ENCODE data around the gene CEP57L1. TPM values are rescaled to one million over a fixed set of nuclear protein-coding genes. Genes with fewer than 3 reads are reported as not detected.

Gene CEP57L1
- total and polyA plus RNA-seq, 9 donors, result 14.5 to 30.9 (median 17.3) TPM

GRCh38 chr6:109165392-109165974 is 70.2 kb downstream of the CEP57L1 start:
- Histone ChIP-seq H3K4me1 (ENCODE audit: control insufficient read depth, insufficient read depth, low read length) (no peaks in the 10 kb centered on the region), H3K27me3 (ENCODE audit: control insufficient read depth, insufficient read depth, low read length) (no peaks in the 10 kb centered on the region), H3K36me3 (ENCODE audit: control insufficient read depth, insufficient read depth, low read length) (peaks cover 6% of the 10 kb centered on the region), H3K27ac (ENCODE audit: low read length) (peak overlapping the region; percentile 74), H3K4me3 (ENCODE audit: low read length) (no peak overlapping the region), H3K9me3 (replicated peaks; ENCODE audit: control insufficient read depth, low read depth, low read length) (no peaks in the 10 kb centered on the region)
- DNase-seq, result peak; percentile 93
- 19% methylated on average over 1 of the region's 1 CpG for whole genome bisulfite sequencing (ENCODE audit: insufficient coverage)

DNA sequence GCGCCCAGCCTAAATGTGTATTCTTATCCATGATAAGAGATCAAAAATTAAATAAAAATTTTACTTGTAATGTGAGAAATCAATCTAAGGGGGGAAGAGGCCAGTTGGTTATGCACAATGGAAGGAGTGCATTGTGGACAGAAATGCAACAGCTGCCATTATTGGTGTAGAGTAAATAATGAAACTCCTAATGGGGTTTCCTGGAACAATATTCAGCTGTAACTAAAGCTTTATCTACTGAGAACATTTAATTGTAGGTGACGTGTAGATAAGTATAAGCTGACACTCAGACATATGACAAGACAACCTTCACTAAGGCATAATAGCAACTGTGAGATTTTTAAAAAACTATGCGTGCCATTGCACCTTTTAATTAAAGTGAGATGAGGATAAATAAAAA is 71.4 kb downstream of the CEP57L1 start:
- Histone ChIP-seq H3K27ac (ENCODE audit: low read length) (no peak overlapping the region), H3K4me3 (ENCODE audit: low read length) (no peak overlapping the region), H3K9me3 (replicated peaks; ENCODE audit: control insufficient read depth, low read depth, low read length) (no peaks in the 10 kb centered on the region), H3K4me1 (ENCODE audit: control insufficient read depth, insufficient read depth, low read length) (no peaks in the 10 kb centered on the region), H3K36me3 (ENCODE audit: control insufficient read depth, insufficient read depth, low read length) (no peaks in the 10 kb centered on the region), H3K27me3 (ENCODE audit: control insufficient read depth, insufficient read depth, low read length) (no peaks in the 10 kb centered on the region)
- no peak for DNase-seq
- WGBS (ENCODE audit: insufficient coverage), result no CpG with 5 or more reads among the region's 3 CpGs

DNA sequence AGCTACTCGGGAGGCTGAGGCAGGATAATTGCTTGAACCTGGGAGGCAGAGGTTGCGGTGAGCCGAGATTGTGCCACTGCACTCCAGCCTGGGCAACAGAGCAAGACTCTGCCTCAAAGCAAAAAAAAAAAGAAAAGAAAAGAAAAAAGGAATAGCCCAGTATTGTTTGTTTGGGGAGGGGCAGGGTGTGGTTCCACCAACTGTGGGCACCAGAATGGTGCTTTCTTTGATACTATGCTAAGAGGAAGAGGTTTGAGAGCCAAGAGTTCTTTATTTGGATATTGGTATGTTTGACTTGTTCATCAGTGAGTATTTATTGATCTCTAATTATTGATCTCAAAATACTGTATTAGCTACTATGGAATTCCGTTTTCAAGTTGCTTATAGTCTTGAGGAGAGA is 72.3 kb downstream of the CEP57L1 start:
- H3K27ac ChIP-seq (ENCODE audit: low read length), result no peak overlapping the region
- H3K27me3 ChIP-seq (ENCODE audit: control insufficient read depth, insufficient read depth, low read length), result no peaks in the 10 kb centered on the region
- no peaks in the 10 kb centered on the region for H3K9me3 ChIP-seq (replicated peaks; ENCODE audit: control insufficient read depth, low read depth, low read length)
- H3K4me3 ChIP-seq (ENCODE audit: low read length), result no peak overlapping the region
- DNase-seq, result no peak
- no CpG with 5 or more reads among the region's 4 CpGs for WGBS (ENCODE audit: insufficient coverage)
- H3K36me3 ChIP-seq (ENCODE audit: control insufficient read depth, insufficient read depth, low read length), result no peaks in the 10 kb centered on the region
- H3K4me1 ChIP-seq (ENCODE audit: control insufficient read depth, insufficient read depth, low read length), result no peaks in the 10 kb centered on the region

- WGBS (ENCODE audit: insufficient coverage), result no CpG with 5 or more reads among the region's 2 CpGs
- peak; percentile 40 for DNase-seq
- H3K4me3 ChIP-seq (ENCODE audit: low read length), result no peak overlapping the region
- H3K27ac ChIP-seq (ENCODE audit: low read length), result no peak overlapping the region
- H3K4me1 ChIP-seq (ENCODE audit: control insufficient read depth, insufficient read depth, low read length), result no peaks in the 10 kb centered on the region
- H3K36me3 ChIP-seq (ENCODE audit: control insufficient read depth, insufficient read depth, low read length), result no peaks in the 10 kb centered on the region
- no peaks in the 10 kb centered on the region for H3K27me3 ChIP-seq (ENCODE audit: control insufficient read depth, insufficient read depth, low read length)
- no peaks in the 10 kb centered on the region for H3K9me3 ChIP-seq (replicated peaks; ENCODE audit: control insufficient read depth, low read depth, low read length)
Observed at GRCh38 chr6:109170333-109170732, 75.0 kb downstream of the CEP57L1 start.

DNA sequence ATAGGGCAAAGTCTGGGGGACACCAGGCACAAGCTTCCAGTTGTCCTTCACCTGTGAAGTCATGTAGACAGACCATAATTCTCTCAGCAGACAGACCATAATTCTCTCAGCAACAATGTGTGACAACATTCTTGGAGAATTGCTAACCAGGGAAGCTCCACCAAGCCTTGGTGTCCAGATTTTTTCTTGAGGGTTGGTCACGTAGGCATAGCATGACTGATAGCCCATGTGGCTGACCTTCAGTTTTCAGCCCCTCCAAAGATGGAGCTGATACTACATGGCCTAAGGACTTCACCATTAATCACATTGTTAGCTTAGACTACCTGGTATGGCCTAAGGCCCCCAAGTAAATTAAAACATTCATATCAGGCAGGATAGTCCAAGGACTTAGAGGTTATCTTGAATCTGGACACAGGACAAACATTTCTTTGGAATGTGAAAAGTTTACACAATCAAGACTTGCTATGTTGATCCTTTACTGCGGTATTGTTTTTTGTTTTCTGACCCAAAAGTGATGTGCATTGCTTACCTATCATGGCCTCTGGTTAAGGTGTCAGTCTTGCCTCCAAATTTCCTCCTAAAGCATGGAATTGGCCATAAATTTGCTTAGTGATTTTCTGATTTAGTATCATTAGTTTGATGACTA is 76.9 kb downstream of the CEP57L1 start:
- H3K9me3 ChIP-seq (replicated peaks; ENCODE audit: control insufficient read depth, low read depth, low read length), result no peaks in the 10 kb centered on the region
- H3K4me3 ChIP-seq (ENCODE audit: low read length), result no peak overlapping the region
- H3K27me3 ChIP-seq (ENCODE audit: control insufficient read depth, insufficient read depth, low read length), result no peaks in the 10 kb centered on the region
- H3K4me1 ChIP-seq (ENCODE audit: control insufficient read depth, insufficient read depth, low read length), result no peaks in the 10 kb centered on the region
- no peaks in the 10 kb centered on the region for H3K36me3 ChIP-seq (ENCODE audit: control insufficient read depth, insufficient read depth, low read length)
- DNase-seq, result no peak
- WGBS (ENCODE audit: insufficient coverage), result 89% methylated on average over 2 of the region's 2 CpGs
- H3K27ac ChIP-seq (ENCODE audit: low read length), result no peak overlapping the region

GRCh38 chr6:109174916-109175315 is 79.6 kb downstream of the CEP57L1 start:
- Histone ChIP-seq H3K36me3 (ENCODE audit: control insufficient read depth, insufficient read depth, low read length) (no peaks in the 10 kb centered on the region), H3K27me3 (ENCODE audit: control insufficient read depth, insufficient read depth, low read length) (no peaks in the 10 kb centered on the region), H3K9me3 (replicated peaks; ENCODE audit: control insufficient read depth, low read depth, low read length) (no peaks in the 10 kb centered on the region), H3K4me1 (ENCODE audit: control insufficient read depth, insufficient read depth, low read length) (no peaks in the 10 kb centered on the region), H3K27ac (ENCODE audit: low read length) (no peak overlapping the region), H3K4me3 (ENCODE audit: low read length) (no peak overlapping the region)
- WGBS (ENCODE audit: insufficient coverage), result no CpG with 5 or more reads among the region's 2 CpGs
- no peak for DNase-seq

GRCh38 chr6:109178921-109179320 is 83.6 kb downstream of the CEP57L1 start:
- peaks cover 5% of the 10 kb centered on the region for H3K4me1 ChIP-seq (ENCODE audit: control insufficient read depth, insufficient read depth, low read length)
- H3K27me3 ChIP-seq (ENCODE audit: control insufficient read depth, insufficient read depth, low read length), result no peaks in the 10 kb centered on the region
- no peaks in the 10 kb centered on the region for H3K9me3 ChIP-seq (replicated peaks; ENCODE audit: control insufficient read depth, low read depth, low read length)
- no peak for DNase-seq
- no peak overlapping the region for H3K27ac ChIP-seq (ENCODE audit: low read length)
- no CpG with 5 or more reads among the region's 1 CpG for WGBS (ENCODE audit: insufficient coverage)
- H3K4me3 ChIP-seq (ENCODE audit: low read length), result no peak overlapping the region
- no peaks in the 10 kb centered on the region for H3K36me3 ChIP-seq (ENCODE audit: control insufficient read depth, insufficient read depth, low read length)

DNA sequence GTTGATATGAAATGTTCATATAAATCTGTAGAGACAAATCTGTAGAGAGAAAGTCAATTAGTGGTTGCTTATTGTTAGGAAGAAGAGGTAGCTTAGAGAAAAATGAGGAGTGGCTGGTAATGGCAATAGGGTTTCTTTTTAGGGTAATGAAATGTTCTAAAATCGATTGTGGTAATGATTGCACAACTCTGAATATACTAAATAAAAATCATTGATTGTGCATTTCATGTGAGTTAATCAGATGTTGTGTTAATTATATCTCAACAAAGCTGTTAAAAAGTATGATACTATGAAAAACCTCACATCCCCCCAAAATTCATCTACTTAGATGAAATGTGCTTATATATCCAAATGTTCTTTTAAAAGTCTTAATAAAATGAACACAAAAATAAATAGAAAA is 84.2 kb downstream of the CEP57L1 start:
- peaks cover 5% of the 10 kb centered on the region for H3K4me1 ChIP-seq (ENCODE audit: control insufficient read depth, insufficient read depth, low read length)
- H3K36me3 ChIP-seq (ENCODE audit: control insufficient read depth, insufficient read depth, low read length), result no peaks in the 10 kb centered on the region
- no peak overlapping the region for H3K27ac ChIP-seq (ENCODE audit: low read length)
- H3K4me3 ChIP-seq (ENCODE audit: low read length), result no peak overlapping the region
- no peaks in the 10 kb centered on the region for H3K27me3 ChIP-seq (ENCODE audit: control insufficient read depth, insufficient read depth, low read length)
- no peaks in the 10 kb centered on the region for H3K9me3 ChIP-seq (replicated peaks; ENCODE audit: control insufficient read depth, low read depth, low read length)
- no CpG with 5 or more reads among the region's 1 CpG for WGBS (ENCODE audit: insufficient coverage)
- no peak for DNase-seq

DNA sequence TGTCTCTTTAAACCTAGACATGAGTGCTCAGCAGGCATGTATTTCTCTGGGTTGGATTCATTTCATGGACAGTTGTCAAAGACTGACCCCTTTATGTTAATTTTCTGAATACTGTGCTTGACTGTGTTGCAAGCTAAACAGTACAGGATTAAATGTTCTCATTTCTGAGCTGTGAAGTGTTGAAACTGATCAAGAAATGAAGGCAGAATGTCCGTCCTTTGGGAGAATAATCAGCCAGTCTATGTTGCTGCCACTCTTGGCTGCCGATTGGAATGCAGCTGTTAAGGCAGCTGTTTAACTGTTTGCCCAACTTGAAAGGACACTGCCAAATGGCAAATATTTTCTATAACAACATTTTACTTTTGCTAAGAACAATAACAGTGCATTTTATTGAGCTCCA is 87.3 kb downstream of the CEP57L1 start:
- WGBS (ENCODE audit: insufficient coverage), result 4% methylated on average over 2 of the region's 2 CpGs
- Histone ChIP-seq H3K36me3 (ENCODE audit: control insufficient read depth, insufficient read depth, low read length) (no peaks in the 10 kb centered on the region), H3K4me1 (ENCODE audit: control insufficient read depth, insufficient read depth, low read length) (peaks cover 5% of the 10 kb centered on the region), H3K27ac (ENCODE audit: low read length) (peak overlapping the region; percentile 76), H3K9me3 (replicated peaks; ENCODE audit: control insufficient read depth, low read depth, low read length) (no peaks in the 10 kb centered on the region), H3K27me3 (ENCODE audit: control insufficient read depth, insufficient read depth, low read length) (no peaks in the 10 kb centered on the region), H3K4me3 (ENCODE audit: low read length) (no peak overlapping the region)
- peak; percentile 89 for DNase-seq

- Histone ChIP-seq H3K27ac (ENCODE audit: low read length) (peak overlapping the region; percentile 76), H3K36me3 (ENCODE audit: control insufficient read depth, insufficient read depth, low read length) (no peaks in the 10 kb centered on the region), H3K9me3 (replicated peaks; ENCODE audit: control insufficient read depth, low read depth, low read length) (no peaks in the 10 kb centered on the region), H3K4me1 (ENCODE audit: control insufficient read depth, insufficient read depth, low read length) (peaks cover 5% of the 10 kb centered on the region), H3K27me3 (ENCODE audit: control insufficient read depth, insufficient read depth, low read length) (no peaks in the 10 kb centered on the region), H3K4me3 (ENCODE audit: low read length) (no peak overlapping the region)
- no peak for DNase-seq
- no CpG with 5 or more reads among the region's 2 CpGs for WGBS (ENCODE audit: insufficient coverage)
Observed at GRCh38 chr6:109183109-109183650, 87.9 kb downstream of the CEP57L1 start.
